Raji (cell line): ENCODE measurements around the gene SGO1.

Source experiments
- POLR2A ChIP-seq: IDR thresholded peaks from 2 replicates; pipeline ENCODE4 v1.6.1; 2011; ENCODE audit warnings: low read depth, low read length, control low read depth; ENCODE audit not compliant: insufficient read depth

SGO1 gene

DNA sequence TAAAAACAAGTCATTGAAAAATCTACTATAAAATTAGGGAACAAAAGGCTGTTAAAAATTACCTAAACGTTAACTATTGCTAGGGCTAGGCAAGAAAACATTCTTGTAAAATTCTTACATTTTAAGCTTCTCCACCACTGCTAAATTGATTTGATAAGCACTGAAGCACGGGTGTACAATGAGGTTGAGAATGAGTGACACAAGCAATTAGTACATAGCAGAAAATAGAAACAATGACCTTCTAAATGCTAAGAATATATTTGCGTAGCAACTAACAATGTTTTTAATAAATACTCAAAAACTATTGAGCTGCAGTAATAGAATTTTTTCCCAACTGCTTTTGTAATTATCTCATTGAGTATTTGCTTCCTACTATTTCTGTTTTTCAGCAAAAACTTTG, 4.7 kb downstream of the SGO1 start:
- TF ChIP-seq POLR2A: no peak

- TF ChIP-seq POLR2A: no peak
Measured at GRCh38 chr3:20173844-20174410, 12.1 kb downstream of the SGO1 start.

GRCh38 chr3:20161714-20162113, 24.3 kb downstream of the SGO1 start:
- no peak for TF ChIP-seq POLR2A

- no peak for TF ChIP-seq POLR2A
Measured at GRCh38 chr3:20160230-20160629, 25.8 kb downstream of the SGO1 start.

- no peak for TF ChIP-seq POLR2A
Measured at GRCh38 chr3:20154928-20155327, 31.1 kb downstream of the SGO1 start.

- TF ChIP-seq POLR2A: no peak
Measured at GRCh38 chr3:20154078-20154477, 31.9 kb downstream of the SGO1 start.

GRCh38 chr3:20148466-20148865, 37.5 kb downstream of the SGO1 start:
- TF ChIP-seq POLR2A: no peak

GRCh38 chr3:20147361-20147760, 38.6 kb downstream of the SGO1 start:
- TF ChIP-seq POLR2A: no peak

- no peak for TF ChIP-seq POLR2A
Measured at GRCh38 chr3:20146301-20146700, 39.7 kb downstream of the SGO1 start.

DNA sequence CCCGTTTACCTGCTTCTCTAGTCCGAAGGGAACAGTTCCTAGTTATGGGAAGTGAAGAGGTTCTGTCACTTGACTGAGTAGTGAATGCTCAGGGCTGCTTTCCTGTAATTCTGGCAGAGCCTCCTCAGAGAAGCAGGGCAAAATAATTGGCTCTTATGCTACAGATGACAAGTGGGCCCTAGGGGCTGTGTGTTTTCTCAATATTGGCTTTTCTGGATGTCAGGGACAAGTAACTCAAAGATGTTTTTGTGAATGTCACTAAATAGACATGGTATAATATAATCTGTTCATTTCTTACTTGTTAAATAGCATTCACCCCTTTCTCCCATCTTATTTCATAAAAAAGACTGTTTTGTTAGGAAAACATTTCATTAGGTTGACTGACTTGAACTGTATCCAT, 40.1 kb downstream of the SGO1 start:
- no peak for TF ChIP-seq POLR2A

DNA sequence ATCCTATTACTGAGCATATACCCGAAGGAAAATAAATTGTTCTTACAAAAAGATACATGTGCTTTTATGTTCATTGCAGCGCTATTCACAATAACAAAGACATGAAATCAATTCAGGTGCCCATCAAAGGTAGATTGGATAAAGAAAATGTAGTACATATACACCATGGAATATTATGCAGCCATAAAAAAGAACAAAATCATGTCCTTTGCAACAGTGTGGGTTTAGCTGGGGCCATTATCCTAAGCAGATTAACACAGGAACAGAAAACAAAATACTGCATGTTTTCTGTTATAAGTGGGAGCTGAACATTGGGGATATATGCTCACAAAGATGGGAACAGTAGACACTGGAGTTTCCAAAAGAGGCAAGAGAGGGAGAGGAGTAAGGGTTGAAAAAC, 42.5 kb downstream of the SGO1 start:
- no peak for TF ChIP-seq POLR2A

DNA sequence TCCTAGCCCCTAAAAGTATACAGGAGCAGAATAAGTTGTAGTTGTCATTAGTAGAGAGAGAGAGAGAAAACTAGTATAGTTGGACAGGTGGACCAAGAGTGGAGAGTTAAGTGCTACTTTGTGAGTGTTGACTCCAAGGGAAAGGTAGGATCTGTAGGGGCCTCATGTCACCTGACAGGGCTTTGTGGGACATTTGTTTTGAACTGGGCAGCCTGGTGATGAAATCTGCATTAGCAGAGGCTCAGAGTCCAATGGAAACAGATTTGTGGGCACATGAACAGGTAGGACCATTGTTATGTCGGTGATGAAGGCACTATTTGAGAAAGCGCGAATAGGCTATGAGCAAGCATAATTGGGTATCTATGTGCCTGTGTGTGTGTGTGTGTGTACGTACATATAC, 43.5 kb downstream of the SGO1 start:
- no peak for TF ChIP-seq POLR2A

GRCh38 chr3:20141851-20142250, 44.2 kb downstream of the SGO1 start:
- no peak for TF ChIP-seq POLR2A

GRCh38 chr3:20141316-20141715, 44.7 kb downstream of the SGO1 start:
- TF ChIP-seq POLR2A: no peak

DNA sequence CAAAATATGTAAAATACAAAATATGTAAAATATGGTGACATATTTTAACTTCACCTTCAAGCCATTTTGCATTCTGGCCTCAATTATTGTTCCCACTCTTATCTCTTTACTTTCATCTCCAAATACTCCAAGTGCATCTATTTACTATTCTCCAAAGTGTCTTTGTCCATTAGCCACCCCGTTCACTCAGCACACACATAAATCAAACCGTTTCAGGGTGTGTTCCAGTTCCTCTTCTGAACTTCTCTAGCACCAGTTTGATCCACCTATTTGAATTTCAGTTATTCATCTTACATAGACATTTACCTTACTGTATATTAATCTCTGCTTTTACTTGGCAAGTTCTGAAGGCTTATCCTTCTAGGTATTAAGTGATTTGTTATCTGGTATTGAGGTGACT, 45.1 kb downstream of the SGO1 start:
- TF ChIP-seq POLR2A: no peak

DNA sequence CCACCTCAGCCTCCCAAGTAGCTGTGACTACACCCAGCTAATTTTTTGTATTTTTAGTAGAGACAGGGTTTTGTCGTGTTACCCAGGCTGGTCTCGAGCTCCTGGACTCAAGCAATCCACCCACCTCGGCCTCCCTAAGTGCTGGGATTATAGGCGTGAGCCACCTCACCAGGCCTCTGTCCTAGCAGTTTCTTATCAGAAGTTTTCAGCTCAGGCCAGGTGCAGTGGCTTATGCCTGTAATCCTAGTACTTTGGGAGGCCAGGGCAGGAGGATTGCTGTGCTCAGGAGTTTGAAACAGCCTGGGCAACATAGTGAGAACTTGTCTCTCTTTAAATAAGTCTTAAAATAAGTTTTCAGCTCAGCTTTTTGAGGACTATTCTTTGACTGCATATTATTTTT, 48.4 kb downstream of the SGO1 start:
- TF ChIP-seq POLR2A: no peak

DNA sequence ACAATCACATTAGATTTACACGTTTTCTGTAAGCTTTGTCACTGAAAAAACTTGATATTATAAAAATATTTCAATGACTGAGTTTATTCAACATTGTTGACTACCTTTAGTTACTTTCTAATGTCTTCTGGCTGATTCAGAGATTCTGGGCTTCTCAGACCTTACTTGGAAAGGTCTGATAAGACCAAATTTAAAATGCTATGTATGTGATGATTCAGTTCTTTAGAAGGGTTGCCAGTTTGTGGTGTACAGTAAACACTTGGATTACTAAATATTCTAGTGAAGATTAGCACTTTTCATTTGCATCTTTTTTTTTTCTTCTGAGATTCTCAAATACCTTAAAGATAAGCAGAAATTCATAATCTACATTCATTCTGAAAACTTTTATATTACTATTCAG, 49.8 kb downstream of the SGO1 start:
- TF ChIP-seq POLR2A: no peak
